Dermis microvascular lymphatic vessel endothelial cell (primary cell): ENCODE results near the gene MMP7. TPM values are rescaled to one million over a fixed set of nuclear protein-coding genes. Genes with fewer than 3 reads are reported as not detected.

Experiments
- DNase-seq, 2 donors: peaks; one replicate each; pipeline versions ENCODE4 v3.0.0 to v3.0.0-alpha.2; 2010; ENCODE audit warnings: low read depth in 2 of 2
- total RNA-seq: library from RNA; depleted of rRNA; stranded (reverse); fragments of >200 nt; gene quantifications from 2 replicates; pipeline ENCODE4 v1.2.1, GENCODE V29; 2014

The MMP7 gene
- total RNA-seq, 1 donor from 2014 or later, result 0.90 TPM

GRCh38 chr11:102495161-102496042 is 35.1 kb downstream of the MMP7 start:
- DNase-seq, result peak; percentile 82 to 91

GRCh38 chr11:102494216-102494615 is 36.3 kb downstream of the MMP7 start:
- DNase-seq, result peak; percentile 56 to 93

DNA sequence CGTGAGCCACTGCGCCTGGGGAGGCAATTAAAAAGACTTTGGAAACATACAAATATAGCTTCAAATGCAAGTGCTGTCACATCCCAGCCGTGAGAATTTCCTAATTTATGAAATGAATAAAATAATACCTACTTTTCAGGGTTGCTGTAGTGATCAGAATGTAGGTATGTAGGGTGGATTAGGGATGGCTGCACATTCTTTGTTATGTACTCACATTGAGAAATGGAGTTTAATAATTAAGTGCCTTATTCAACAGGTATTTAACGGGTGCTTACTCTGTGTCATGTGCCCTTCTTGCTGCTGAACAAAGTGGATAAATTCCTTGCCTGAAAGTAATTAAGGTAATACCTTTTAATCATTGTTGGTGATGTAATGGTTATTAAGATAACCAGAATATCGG is 37.0 kb downstream of the MMP7 start:
- no peak for DNase-seq

DNA sequence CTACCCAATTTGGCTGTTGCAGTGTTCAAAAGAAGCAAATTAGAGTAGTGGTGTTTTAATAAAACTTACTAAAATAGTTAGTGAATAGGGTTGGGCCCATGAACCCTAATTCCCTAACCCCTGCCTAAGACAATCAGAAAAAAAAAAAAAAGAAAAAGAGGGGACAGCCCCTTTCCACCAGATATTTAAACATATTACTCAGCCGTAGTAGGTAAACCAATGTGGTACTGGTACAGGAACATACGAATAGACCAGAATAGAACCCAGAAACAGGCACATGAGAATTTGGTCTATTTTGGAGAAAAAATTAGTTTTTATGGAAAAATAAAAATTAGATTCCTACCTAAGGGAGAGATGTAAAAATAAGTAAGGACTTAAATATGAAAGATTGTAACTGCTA is 38.6 kb downstream of the MMP7 start:
- no peak for DNase-seq

- no peak for DNase-seq
Measured at GRCh38 chr11:102489186-102490145, 41.1 kb downstream of the MMP7 start.

- DNase-seq, result no peak
Measured at GRCh38 chr11:102488208-102488607, 42.3 kb downstream of the MMP7 start.

GRCh38 chr11:102487214-102487613 is 43.3 kb downstream of the MMP7 start:
- DNase-seq, result no peak

GRCh38 chr11:102486584-102486983 is 44.0 kb downstream of the MMP7 start:
- DNase-seq, result no peak

DNA sequence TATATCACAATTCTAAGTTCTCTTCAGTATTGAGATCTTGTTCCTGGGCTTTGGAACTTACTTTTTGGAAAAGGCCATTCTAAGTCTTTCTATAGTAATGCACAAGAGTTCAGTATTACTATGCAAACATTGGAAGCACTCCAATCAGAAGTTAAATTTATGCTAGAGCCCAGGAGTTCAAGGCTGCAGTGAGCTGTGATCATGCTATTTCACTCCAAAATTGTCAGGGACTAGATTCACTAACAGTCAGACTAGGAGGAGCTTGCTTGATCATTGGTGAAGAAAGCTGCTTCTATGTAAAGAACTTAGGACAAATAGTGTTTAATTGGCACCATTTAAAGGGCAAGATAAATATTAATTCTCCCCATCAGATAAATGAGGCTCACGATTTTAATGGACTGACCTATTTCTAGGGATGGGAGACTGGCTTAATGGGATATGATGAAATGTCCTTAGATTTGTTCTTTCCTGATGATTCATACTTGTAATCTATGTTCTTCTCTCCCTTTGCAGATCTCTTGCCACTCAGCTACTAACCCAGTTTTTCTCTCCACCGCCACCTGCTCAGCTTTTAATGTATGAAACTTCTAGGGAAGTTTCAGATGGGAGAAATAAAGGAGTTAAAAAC is 45.3 kb downstream of the MMP7 start:
- no peak for DNase-seq

DNA sequence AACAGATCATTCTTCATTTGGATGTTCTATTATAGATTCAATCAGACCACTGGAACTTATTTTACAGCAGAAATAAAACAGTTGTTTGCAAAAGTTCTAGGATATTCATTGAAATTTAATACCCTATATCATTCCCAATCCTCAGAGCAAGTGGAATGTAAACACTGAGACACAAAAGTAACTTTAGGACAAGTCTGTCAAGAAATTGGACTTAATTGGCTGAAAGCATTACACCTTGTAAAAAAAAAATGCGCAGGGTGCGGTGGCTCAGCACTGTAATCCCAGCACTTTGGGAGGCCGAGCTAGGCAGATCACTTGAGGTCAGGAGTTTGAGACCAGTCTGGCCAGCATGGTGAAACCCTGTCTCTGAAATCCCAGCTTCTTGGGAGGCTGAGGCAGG is 48.1 kb downstream of the MMP7 start:
- no peak for DNase-seq

- DNase-seq, result no peak
Measured at GRCh38 chr11:102479733-102480132, 50.8 kb downstream of the MMP7 start.

GRCh38 chr11:102478673-102479299 is 51.8 kb downstream of the MMP7 start:
- DNase-seq, result no peak

- peak in 1 of 2 donors; percentile 59 for DNase-seq
Measured at GRCh38 chr11:102476812-102477211, 53.7 kb downstream of the MMP7 start.

GRCh38 chr11:102476069-102476468 is 54.5 kb downstream of the MMP7 start:
- DNase-seq, result no peak

- DNase-seq, result no peak
Measured at GRCh38 chr11:102473543-102473942, 57.0 kb downstream of the MMP7 start.

DNA sequence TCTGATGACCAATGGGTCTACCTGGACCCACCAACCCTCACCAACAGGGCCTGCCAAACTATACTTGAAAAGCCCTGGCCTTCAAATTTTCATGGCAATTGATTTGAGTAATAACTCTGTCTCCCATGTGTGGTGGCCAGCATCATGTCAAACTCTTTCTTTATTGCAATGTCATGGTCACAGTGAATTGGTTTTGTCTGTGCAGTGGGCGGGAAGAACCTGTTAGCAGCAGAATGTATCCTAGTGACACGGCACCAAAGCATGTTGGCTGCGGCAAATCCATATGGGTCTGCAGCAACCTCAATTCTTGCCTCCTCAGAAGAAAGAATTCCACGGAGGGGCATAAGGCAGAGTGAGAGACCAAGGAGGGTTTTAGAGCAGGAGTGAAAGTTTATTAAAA is 58.4 kb downstream of the MMP7 start:
- no peak for DNase-seq

DNA sequence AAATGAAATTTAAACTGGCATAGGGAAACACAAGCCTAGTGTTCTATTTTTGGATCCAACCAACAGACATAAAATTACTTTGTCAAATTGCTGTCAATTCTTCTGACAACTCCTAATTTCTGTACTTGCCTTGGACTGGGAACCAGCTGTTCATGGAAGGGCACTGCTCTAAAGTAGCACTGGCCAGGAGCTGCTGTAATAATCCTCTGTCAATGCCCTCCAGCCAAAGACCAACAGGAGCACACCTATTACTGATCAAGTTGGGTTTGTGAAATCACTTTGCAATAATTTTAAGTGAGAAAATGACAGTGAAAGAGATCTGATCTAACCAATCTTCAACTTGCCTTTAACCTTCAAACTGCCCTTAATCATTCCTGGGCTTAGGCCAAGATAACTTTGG is 59.1 kb downstream of the MMP7 start:
- DNase-seq, result no peak
